GM21529 (cell line): ENCODE measurements around the gene S1PR3.

Experiments
- ATAC-seq: cut with Tn5 transposase; IDR thresholded peaks from one replicate; pipeline ENCODE4 v1.9.1; 2021; ENCODE audit not compliant: unreplicated experiment

The S1PR3 gene

DNA sequence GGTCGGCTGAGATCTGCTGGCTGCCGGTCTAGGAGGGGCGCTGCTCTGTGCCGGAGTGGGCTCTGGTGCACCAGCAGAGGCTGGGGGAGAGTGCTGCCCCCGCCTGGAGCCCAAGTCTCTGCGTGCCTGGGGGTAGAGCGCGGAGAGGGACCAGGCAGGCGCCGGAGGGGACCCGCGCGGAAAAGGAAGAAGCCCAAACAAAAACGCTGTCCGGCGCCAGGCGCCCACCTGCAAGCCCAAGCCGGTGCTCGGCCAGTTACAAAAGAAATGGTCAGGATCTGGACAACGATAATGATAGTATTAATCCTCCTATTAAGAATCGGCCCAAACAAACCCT is 571 bp upstream of the S1PR3 start:
- no peak for ATAC-seq

DNA sequence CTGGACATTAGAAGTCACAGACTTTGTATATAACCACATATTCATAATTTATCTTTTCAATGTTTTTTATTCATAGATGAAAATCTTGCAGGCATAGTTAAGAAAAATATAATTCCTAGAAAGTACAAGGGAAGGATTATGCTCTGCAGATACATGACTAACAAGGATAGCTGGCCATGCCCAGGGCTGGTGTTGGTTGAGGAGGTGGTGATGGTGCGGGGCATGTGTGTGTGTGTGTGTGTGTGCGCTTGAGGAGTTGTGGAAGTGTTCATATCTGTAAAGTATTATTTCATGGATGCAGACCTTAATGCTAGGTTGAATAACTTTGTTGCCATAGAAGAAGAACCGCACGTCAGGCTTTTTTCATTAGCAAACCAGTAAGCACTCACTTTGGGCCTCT is 1.3 kb downstream of the S1PR3 start:
- no peak for ATAC-seq

DNA sequence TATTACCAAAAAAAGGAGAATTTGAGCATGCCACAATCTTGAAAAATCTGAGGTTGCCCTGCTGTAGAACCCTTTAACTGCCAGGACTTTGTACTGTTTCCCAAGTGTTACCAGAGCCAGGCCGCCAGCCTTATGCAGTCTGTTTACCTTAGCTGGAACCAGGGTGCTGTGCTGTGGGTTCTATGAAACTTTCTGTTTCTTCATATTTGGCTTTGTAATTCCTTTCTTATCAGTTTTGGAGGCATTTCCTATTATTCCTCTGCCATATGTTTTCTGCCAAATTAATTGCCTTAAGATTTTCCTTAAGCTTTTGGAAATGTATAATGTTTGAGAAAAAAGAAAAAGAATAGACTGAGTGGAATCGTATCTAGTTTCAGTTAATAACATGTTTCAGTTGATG is 2.1 kb downstream of the S1PR3 start:
- no peak for ATAC-seq

DNA sequence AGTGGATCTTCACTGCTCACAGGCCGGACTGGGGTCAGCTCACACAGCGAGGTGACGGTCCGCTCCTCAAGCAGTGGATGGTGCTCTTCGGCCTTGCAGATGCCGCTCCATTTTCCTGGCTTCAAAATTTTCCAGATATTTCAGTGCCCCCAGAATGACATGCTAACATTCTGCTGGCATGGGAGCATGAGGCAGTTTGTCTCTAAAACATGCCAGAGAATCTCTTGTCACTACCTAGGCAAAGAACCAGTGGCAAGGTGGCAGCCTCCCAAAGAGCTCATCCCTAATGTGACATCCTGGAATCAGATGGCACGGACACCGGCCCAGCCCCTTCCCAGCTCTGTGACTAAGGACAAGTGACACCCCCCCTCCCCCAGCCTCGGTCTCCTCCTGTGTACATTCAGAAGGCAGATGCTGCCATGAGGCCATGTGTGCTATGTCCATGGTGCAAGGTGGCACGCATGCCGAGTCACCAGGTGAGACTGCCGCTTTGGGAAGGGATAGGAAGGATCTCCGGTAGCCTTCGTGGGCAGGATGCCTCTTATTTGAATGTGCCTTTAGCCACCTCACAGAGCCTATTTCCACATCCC is 2.7 kb downstream of the S1PR3 start:
- ATAC-seq, result no peak

DNA sequence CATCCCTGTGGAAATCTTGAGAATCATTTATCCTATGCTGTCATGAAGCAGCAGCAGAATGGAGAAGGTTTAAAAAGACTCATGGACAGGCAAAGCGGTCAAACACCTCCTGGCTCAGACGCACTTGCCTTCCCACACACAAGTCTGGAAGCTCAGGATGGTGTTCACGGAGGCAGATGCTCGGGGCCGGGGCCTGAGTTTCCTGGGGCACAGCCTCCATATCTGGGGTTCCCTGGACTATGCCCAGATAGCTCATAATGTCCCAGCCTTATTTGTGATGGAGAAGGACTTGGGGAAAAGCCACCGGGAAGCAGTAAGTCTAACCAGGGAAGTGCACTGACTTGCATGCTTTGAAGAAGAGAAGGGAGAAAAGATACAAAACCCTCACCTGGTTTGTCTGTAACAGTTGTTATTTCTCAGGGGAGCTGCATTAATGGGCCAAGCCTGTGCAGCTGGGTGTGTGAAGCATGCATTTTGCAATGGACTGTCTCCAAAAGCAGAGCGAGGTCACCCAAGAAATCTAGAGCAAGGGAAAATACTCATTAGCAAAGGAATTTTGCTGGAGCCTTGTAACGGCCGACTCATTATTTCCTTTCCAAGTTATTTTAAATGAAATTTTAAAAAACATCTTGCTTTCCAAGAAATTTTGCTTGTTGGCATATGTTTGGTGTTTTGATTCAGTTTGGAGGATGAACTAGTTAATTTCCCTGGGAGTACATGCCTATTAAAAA is 3.4 kb downstream of the S1PR3 start:
- no peak for ATAC-seq

DNA sequence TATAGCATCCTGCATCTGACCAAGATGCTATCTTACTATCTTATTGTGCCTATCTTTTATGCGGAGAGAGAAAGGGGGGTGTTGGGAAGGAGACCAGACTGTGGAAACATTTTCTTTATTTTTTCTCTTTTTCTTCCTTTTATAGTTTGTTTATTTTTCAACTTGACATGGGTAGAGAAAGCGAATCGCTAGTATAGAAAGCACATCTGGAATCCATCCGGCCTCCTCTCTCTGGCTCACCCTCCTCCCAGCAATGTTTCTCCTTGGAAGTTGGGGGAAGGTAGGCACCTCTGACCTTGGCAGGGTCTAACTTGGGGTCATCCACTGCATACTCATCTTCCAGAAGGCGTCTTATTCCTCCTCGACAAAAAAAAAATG is 3.9 kb downstream of the S1PR3 start:
- ATAC-seq, result no peak

DNA sequence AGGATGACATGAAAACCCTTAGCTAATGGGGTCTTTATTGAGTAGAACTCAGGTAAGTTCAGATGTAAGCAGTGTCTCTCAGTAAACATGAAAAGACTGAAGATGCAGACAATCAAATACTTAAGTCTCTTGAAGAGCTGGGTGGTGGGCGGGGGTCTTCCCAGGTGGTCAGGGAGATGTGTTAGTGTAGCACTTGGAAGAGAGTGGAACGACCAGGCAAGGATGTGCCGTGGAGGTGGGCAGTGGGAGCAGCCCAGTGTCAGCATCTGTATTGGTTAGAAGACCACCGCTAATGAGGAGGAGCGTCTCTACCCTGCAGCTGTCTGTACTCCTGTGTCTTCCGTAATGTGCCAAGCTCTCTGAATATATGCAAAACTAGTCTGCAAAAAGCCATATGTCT is 4.4 kb downstream of the S1PR3 start:
- no peak for ATAC-seq

DNA sequence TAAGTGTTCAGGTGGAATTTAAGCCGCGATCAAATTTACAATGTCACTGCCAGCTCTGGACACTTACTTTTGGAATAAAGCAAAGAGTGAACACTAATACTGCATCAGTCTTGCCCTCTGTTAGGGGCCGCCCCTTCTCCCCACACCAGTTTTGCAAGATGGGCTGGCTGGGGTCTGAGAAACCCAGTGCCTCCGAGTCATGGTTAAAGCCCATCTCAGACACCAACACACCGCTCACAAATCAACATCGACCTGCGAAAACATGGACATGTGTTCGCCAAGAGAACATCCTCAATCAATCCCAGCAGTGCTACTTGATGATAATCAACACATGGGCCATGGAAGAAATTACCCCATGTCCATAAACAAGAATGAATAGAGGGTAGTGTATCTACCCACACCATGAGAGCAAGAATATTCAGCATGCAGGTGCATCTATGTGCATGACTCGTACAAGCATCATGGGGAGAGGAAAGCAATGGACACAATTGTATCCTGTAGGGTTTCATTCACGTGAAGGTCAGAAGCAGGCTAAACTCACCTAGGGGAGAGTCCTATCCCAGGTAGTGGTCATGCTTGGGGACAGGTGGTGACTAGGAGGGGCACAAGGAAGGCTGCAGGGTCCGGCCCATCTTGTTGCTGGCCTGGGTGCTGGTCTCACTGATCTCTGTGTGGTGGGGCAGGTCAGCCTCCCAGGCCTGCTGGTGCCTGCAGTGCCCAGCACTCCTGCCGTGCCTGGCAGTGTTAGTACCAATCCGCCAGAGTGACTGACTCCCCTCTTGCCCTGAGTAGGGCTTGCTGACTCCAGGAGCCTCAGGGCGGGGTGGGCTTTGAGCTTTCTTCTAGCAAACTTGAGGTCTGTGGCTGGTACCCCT is 5.0 kb downstream of the S1PR3 start:
- ATAC-seq, result no peak

DNA sequence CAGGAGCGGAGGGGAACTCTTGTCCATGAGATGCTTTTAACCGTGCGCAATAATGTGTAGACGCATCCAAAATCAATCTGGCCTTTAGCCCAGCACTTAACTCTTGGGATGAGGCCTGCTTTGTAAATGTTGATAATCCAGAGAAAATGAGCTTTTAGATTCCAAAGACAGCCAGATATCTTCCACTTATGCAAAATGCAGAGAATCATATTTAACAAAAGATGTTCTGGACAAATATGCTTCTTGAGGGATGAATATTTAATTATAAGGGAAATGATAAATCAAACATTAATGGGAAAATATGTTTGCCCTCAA is 5.6 kb downstream of the S1PR3 start:
- ATAC-seq, result no peak

DNA sequence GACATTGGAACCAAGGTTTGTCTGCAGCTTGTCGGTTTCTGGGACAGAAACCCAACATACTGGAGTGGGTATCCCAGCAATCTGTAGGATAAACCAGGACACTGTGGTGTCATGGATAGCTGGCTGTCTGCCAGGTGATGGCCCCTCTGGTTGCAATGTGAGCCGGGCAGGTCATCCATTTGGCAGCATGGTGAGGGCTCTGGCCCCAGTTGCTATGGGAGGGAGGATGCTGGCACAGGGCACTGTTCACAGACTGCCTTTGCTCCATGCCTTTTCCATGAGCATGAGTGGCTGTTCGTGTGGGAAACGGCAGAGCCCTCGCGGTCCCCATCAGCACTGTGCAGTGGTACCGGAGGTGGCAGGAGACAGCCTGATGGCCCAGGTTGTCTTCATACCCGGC is 6.4 kb downstream of the S1PR3 start:
- ATAC-seq, result no peak

DNA sequence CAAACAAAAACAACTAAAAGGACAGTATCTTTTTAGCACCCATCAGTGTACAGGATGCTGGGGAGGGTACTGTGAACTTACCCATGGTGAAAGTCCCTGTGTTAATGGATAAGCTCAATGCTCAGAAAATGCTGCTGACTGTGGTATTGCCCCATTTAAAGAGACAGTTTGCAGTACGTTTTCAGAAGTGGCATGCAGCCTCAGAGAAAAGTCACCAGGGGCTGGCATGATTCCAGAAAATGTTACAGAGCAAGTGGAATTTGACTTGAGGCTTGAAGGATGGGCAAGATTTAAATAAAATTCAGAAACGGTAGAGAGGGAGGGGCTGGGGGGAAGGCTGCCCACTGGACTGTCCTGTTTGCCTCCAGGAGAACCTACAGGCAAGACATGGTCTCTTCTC is 7.2 kb downstream of the S1PR3 start:
- no peak for ATAC-seq

DNA sequence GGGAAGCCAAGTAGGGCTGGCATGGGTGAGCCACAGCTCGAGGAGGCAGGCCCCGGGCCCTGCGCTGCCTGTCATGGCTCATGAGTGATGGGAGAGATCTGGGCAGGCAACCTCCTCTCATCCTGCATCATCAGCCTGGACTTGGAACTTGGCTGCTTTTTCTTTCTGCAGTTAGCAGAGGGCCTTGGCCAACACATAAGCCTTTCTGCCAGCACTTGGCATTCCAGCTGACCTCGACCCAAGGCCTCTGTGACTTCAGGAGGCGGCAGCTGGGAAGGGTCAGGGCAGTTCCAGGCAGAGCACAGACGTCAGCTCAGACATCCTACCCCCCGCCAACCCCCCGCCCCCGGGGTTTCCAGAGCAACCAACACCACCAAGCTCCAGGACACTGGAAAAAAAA is 7.6 kb downstream of the S1PR3 start:
- ATAC-seq, result no peak

DNA sequence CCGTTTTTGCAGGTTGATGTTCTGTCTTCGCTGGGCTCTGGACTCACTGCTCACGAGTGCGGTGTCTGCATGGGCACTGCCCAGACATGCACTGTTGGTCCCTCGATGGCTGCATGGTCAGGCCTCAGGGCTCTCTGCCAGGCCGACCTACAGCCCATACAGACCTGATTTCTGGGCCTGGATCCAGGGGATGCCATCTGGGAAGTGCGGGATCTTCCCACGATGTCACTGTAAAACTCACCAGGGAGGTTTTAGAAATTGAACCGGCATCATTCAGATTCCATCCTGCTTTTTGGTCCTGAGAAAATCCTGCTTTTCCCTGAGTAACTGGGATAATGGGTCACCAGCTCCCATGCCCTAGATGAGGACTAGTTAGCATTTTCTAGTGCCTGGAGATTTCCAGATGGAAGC is 9.1 kb downstream of the S1PR3 start:
- no peak for ATAC-seq

DNA sequence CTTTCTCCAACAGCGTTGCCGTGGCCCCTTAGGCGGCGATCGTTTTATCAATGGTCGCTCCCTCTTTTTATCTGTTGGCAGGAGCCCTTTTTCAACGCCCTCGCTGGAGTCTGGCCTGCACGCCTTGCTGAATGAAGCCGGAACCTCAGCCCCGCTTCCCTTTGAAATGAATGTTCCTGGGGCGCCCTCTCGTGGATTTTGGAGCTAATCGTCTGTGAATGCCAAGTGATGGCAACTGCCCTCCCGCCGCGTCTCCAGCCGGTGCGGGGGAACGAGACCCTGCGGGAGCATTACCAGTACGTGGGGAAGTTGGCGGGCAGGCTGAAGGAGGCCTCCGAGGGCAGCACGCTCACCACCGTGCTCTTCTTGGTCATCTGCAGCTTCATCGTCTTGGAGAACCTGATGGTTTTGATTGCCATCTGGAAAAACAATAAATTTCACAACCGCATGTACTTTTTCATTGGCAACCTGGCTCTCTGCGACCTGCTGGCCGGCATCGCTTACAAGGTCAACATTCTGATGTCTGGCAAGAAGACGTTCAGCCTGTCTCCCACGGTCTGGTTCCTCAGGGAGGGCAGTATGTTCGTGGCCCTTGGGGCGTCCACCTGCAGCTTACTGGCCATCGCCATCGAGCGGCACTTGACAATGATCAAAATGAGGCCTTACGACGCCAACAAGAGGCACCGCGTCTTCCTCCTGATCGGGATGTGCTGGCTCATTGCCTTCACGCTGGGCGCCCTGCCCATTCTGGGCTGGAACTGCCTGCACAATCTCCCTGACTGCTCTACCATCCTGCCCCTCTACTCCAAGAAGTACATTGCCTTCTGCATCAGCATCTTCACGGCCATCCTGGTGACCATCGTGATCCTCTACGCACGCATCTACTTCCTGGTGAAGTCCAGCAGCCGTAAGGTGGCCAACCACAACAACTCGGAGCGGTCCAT is 10.0 kb downstream of the S1PR3 start:
- no peak for ATAC-seq

DNA sequence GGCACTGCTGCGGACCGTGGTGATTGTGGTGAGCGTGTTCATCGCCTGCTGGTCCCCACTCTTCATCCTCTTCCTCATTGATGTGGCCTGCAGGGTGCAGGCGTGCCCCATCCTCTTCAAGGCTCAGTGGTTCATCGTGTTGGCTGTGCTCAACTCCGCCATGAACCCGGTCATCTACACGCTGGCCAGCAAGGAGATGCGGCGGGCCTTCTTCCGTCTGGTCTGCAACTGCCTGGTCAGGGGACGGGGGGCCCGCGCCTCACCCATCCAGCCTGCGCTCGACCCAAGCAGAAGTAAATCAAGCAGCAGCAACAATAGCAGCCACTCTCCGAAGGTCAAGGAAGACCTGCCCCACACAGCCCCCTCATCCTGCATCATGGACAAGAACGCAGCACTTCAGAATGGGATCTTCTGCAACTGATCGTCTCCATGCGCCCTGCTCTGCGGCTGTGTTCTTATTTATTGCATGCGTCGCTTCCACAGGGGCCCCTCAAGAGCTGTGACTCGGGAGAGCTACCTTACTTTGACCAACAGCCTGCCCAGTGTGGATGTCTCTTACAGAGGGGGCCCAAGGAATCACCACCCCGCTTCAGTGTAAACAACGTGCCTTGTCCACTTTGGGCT is 10.8 kb downstream of the S1PR3 start:
- ATAC-seq, result no peak

DNA sequence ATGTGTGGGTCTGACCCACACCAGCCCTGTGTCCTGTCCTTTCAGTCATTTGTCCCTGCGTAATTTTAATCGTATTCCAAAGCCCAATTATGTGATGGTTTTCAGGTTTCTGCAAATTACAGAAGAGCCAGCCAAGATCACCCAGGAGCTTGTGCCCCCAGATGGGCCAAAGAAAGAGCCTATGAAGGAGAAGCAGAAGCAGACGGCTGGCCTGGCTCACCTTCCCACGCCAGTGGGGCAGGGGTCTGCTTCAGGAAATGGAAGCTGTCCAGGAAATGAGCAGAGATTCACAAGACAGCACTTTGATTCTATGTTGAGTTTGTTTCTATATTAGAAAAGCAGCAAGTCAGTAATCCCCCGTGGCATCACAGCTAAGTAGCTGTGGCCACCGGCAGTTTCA is 11.7 kb downstream of the S1PR3 start:
- ATAC-seq, result no peak

DNA sequence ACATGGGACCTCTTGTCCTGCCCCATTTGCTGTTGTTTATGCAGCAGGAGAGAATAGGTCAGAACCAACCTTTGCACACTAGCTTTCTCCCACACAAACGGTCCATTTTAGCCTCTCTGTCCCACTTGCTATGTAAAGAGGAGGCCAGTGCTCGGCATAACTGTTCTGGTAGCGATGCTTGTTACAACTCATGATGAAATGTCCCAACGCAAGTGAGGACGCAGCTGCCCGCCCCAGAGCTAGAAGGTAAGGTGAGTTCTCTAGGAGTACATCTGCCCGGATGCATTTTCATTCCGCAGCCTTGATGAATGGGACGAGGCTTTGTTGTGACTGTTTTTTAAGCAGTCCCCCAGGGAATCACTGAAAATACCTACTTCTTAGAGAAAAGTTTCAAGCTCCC is 14.1 kb downstream of the S1PR3 start:
- ATAC-seq, result no peak

DNA sequence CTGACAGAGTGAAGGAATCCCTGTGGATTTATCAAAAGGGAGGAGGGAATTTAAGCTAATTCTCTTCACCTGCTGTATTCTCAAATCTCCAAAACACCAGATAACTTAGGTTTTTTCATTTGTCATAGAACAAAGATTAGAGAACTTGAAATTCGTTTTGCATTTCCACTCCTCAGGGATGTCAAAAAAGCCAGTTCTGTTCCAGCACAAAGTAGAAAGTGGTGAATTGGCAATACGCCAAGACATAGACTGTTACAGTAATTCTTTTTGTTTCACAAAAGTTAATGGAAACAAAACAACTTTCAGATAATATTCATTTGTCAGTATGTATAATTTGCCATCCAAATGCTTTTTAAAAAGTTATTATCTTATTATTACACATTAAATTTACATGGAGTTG is 15.0 kb downstream of the S1PR3 start:
- no peak for ATAC-seq

DNA sequence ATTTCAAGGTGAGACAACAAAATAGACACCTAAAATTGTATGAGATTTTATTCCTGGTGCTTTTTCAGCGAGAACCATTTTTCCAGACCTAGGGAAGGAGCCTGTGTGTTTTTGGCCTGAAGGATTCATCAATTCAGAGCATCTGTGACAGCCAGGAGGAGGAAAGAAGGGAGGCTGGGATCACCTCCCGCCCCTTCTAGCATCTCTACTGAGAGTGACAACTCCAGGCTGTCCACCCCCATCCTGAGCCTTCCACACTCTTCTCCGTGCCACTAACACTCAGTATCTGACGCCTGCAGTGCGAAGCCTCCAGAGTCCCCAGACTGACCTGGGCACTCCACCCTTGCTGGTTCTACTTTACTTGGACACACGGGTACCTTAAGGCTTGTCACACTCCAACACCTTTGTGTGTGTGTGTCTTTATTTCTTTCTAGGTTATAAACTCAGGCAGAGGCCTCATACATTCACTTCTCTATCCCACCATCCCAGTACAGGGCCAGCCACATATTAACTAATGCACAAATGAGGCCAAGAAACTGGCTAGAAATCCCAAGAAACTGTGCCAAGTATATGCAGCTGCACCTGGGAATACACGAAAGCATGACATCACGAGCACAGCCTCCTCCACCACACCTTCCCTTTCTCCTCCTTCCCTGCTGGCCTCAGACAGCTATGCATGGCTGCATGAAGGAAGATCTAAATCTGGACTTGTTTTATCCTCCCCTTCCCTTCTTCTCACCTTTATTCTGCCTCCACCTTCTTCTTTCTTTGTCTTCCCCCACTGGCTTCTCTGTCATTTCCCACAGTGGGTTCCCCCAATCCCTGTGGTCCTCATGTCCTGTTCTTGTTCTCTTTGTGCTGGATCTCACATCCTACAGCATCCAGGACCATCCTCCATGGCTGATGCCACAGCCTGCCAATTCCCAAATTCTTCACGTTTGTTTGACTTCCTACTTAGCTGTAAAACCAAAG is 16.0 kb downstream of the S1PR3 start:
- no peak for ATAC-seq
